WTC11 (cell line): ENCODE measurements around the gene SH3PXD2A. TPM values are rescaled to one million over a fixed set of nuclear protein-coding genes. Genes with fewer than 3 reads are reported as not detected.

Source experiments
- ATAC-seq: fragments of 200-7000 bp; cut with Tn5 transposase; 2 replicates; pipeline ENCODE4 v1.10.0; 2021; ENCODE audit warnings: mild to moderate bottlenecking, moderate library complexity
- CTCF ChIA-PET: fragments of 300-600 bp; sonication (Branson Sonifier 250); formaldehyde crosslinking; loops from one replicate; lab custom pipeline; 2021; ENCODE audit warnings: antibody characterized with exemption; lab: Charles Lee
- POLR2A ChIA-PET: fragments of 350-600 bp; sonication (Branson Sonifier 250); formaldehyde crosslinking; loops from one replicate; lab custom pipeline; 2021; ENCODE audit warnings: antibody characterized with exemption; lab: Charles Lee
- DNase-seq: peaks from one replicate; pipeline ENCODE4 v3.0.0; 2021; ENCODE audit warnings: low spot score
- H3K27ac Mint-ChIP-seq: 2 replicates; pipeline ENCODE4 v1.8.0; 2021; ENCODE audit warnings: mixed read lengths
- H3K27me3 Mint-ChIP-seq: 2 replicates; pipeline ENCODE4 v1.8.0; 2021; ENCODE audit warnings: low read depth, mild to moderate bottlenecking, moderate library complexity, mixed read lengths
- H3K36me3 Mint-ChIP-seq: 2 replicates; pipeline ENCODE4 v1.8.0; 2021; ENCODE audit warnings: mixed read lengths
- H3K4me1 Mint-ChIP-seq: 2 replicates; pipeline ENCODE4 v1.8.0; 2022; ENCODE audit warnings: mixed read lengths
- H3K4me3 Mint-ChIP-seq: 2 replicates; pipeline ENCODE4 v1.8.0; 2021; ENCODE audit warnings: mild to moderate bottlenecking, moderate library complexity, mixed read lengths
- H3K9me3 Mint-ChIP-seq: 2 replicates; pipeline ENCODE4 v1.8.0; 2021; ENCODE audit warnings: mixed read lengths
- E2F1 ChIP-seq: sonication (generic); formaldehyde crosslinking; IDR thresholded peaks from 2 replicates; pipeline ENCODE4 v1.8.0; 2022; ENCODE audit warnings: mild to moderate bottlenecking, missing genetic modification reagents
- E2F5 ChIP-seq: sonication (generic); formaldehyde crosslinking; IDR thresholded peaks from 2 replicates; pipeline ENCODE4 v1.8.1; 2022; ENCODE audit warnings: mild to moderate bottlenecking, moderate library complexity, missing genetic modification reagents
- ELF4 ChIP-seq: sonication (generic); formaldehyde crosslinking; IDR thresholded peaks from 2 replicates; pipeline ENCODE4 v1.8.1; 2022; ENCODE audit warnings: low read depth, mild to moderate bottlenecking, moderate library complexity, missing genetic modification reagents
- EMX1 ChIP-seq: fragments of 250-450 bp; sonication (Bioruptor Pico); IDR thresholded peaks from 2 replicates; pipeline ENCODE4 v1.8.0; 2021; ENCODE audit warnings: mild to moderate bottlenecking
- ESRRA ChIP-seq: sonication (generic); formaldehyde crosslinking; IDR thresholded peaks from 2 replicates; pipeline ENCODE4 v1.8.1; 2022; ENCODE audit warnings: mild to moderate bottlenecking, missing genetic modification reagents, borderline replicate concordance
- GRHL2 ChIP-seq: fragments of 250-450 bp; sonication (Bioruptor Pico); IDR thresholded peaks from 2 replicates; pipeline ENCODE4 v1.8.0; 2022; ENCODE audit warnings: mild to moderate bottlenecking, moderate library complexity; ENCODE audit not compliant: insufficient replicate concordance, severe bottlenecking
- JAZF1 ChIP-seq: fragments of 250-450 bp; sonication (Bioruptor Pico); IDR thresholded peaks from 2 replicates; pipeline ENCODE4 v1.9.0; 2021; ENCODE audit warnings: moderate library complexity, mild to moderate bottlenecking, inconsistent platforms
- MXD4 ChIP-seq: fragments of 250-450 bp; sonication (Bioruptor Pico); IDR thresholded peaks from 2 replicates; pipeline ENCODE4 v1.8.0; 2021; ENCODE audit warnings: mild to moderate bottlenecking, moderate library complexity, borderline replicate concordance
- NFE2L1 ChIP-seq: sonication (generic); formaldehyde crosslinking; IDR thresholded peaks from 2 replicates; pipeline ENCODE4 v1.8.1; 2023; ENCODE audit warnings: missing genetic modification reagents
- NR1H2 ChIP-seq: sonication (generic); formaldehyde crosslinking; IDR thresholded peaks from 2 replicates; pipeline ENCODE4 v1.9.0; 2021; ENCODE audit warnings: mild to moderate bottlenecking, moderate library complexity, missing genetic modification reagents
- NR2C2 ChIP-seq: sonication (generic); formaldehyde crosslinking; IDR thresholded peaks from 2 replicates; pipeline ENCODE4 v1.8.0; 2022; ENCODE audit warnings: mild to moderate bottlenecking, missing genetic modification reagents
- OVOL2 ChIP-seq: fragments of 250-450 bp; sonication (Bioruptor Pico); IDR thresholded peaks from 2 replicates; pipeline ENCODE4 v1.9.0; 2021; ENCODE audit warnings: mild to moderate bottlenecking, borderline replicate concordance
- PRRX2 ChIP-seq: fragments of 250-450 bp; sonication (Bioruptor Pico); IDR thresholded peaks from 2 replicates; pipeline ENCODE4 v1.8.0; 2021; ENCODE audit warnings: mild to moderate bottlenecking
- SP1 ChIP-seq: sonication (generic); formaldehyde crosslinking; conservative IDR thresholded peaks from 2 replicates; pipeline ENCODE4 v1.8.1; 2022; ENCODE audit warnings: missing genetic modification reagents
- STAT6 ChIP-seq: sonication (generic); formaldehyde crosslinking; conservative IDR thresholded peaks from 2 replicates; pipeline ENCODE4 v1.8.1; 2023; ENCODE audit warnings: mild to moderate bottlenecking, low read depth, missing genetic modification reagents, moderate library complexity
- TP53 ChIP-seq: sonication (generic); formaldehyde crosslinking; IDR thresholded peaks from 2 replicates; pipeline ENCODE4 v1.8.1; 2023; ENCODE audit warnings: mild to moderate bottlenecking, missing genetic modification reagents
- ZBTB21 ChIP-seq: sonication (generic); formaldehyde crosslinking; IDR thresholded peaks from 2 replicates; pipeline ENCODE4 v1.8.1; 2023; ENCODE audit warnings: mild to moderate bottlenecking, missing genetic modification reagents, borderline replicate concordance
- ZBTB43 ChIP-seq: sonication (generic); formaldehyde crosslinking; IDR thresholded peaks from 2 replicates; pipeline ENCODE4 v1.8.1; 2023; ENCODE audit warnings: mild to moderate bottlenecking, missing genetic modification reagents
- ZNF263 ChIP-seq: sonication (generic); formaldehyde crosslinking; IDR thresholded peaks from 2 replicates; pipeline ENCODE4 v1.8.1; 2022; ENCODE audit warnings: low read depth, mild to moderate bottlenecking, moderate library complexity, missing genetic modification reagents
- ZNF396 ChIP-seq: fragments of 250-450 bp; sonication (Bioruptor Pico); IDR thresholded peaks from 2 replicates; pipeline ENCODE4 v1.8.0; 2021; ENCODE audit warnings: mild to moderate bottlenecking, moderate library complexity, borderline replicate concordance
- total RNA-seq: library from RNA; stranded (reverse); gene quantifications from 3 replicates; pipeline ENCODE4 v1.2.3, GENCODE V29; 2021
- TF ChIP-seq, protein P1 (sequence below): sonication (generic); formaldehyde crosslinking; IDR thresholded peaks from 2 replicates; pipeline ENCODE4 v1.8.1; 2023; ENCODE audit warnings: mild to moderate bottlenecking, missing genetic modification reagents
- TF ChIP-seq, protein P2 (sequence below): fragments of 250-450 bp; sonication (Bioruptor Pico); IDR thresholded peaks from 2 replicates; pipeline ENCODE4 v1.9.0; 2021; ENCODE audit warnings: mild to moderate bottlenecking

Gene SH3PXD2A
- total RNA-seq, 1 experiment from 2014 or later: 15.7 TPM

- no peak for TF ChIP-seq E2F5 (CRISPR knock-in tag)
- TF ChIP-seq ZNF263 (CRISPR knock-in tag): peak; percentile 91
- TF ChIP-seq, all 79 proteins: peak for 1
- ATAC-seq: no peak
- peaks cover 62% of the 10 kb centered on the region for H3K4me1 Mint-ChIP-seq
- peak; percentile 24 for DNase-seq
- no peaks in the 10 kb centered on the region for H3K9me3 Mint-ChIP-seq
- POLR2A ChIA-PET: interaction anchor here (0.6 to 0.8 kb wide), 2 partner anchors 9 to 12 kb away, joined by 3 to 4 read pairs; no protein-coding TSS in a partner anchor
- H3K4me3 Mint-ChIP-seq: no peak overlapping the region
- no peaks in the 10 kb centered on the region for H3K27me3 Mint-ChIP-seq
- CTCF ChIA-PET: interaction anchor here (0.5 to 5.3 kb wide), 8 partner anchors 11 to 205 kb away, joined by 3 to 33 read pairs (median 4); partner anchors contain the start of gene SH3PXD2A
- peaks cover 2% of the 10 kb centered on the region; the same call in 1 of the 2 replicates for H3K36me3 Mint-ChIP-seq
- H3K27ac Mint-ChIP-seq: no peak overlapping the region
These were observed 205.5 kb downstream of the SH3PXD2A start for GRCh38 chr10:103649654-103650423.

DNA sequence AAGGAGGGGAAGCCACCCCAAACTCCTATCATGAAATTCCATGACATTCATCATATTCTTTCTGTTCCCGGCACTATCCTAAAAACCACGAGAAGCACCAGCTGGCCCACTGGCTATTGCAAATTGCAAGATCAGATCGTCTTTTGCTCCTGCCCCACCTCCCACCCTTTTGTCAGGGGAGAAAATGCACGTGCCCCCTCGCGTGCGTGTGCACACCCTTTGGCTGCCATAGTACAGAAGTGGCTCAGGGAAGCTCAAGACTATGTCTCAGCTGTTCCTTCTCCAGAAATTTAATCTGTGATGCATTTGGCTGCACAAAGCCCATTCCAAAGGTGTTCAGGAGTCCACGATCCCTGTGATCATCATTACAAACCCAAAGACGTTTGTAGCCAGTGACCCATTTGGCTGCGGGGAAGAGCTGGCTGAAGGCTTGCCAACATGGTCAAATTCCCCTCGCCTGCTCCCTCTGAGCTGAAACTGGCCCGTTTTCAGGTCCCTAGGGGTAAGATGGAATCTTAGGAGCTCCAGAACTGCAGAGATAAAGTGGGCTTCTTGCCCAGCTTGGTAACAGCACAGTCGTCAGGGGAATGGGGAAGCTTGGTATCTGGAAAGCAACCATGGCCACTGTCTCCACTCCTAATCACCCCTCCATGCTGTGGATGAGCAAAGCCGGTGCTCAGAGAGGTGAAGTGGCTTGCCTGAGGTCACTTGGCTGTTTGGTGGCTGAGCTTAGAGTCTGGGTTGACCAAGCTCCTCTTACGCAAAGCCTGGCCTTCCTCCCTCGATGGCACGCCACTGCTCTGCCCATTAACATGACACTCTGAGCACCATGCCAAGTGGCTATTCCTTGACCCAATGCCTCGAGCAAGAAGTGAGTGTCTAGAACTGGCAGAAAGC is 206.5 kb downstream of the SH3PXD2A start:
- peak overlapping the region; percentile 29; the same call in 1 of the 2 replicates for H3K27ac Mint-ChIP-seq
- TF ChIP-seq NR1H2 (CRISPR knock-in tag) (no peak), NR2C2 (CRISPR knock-in tag) (no peak), GRHL2 (CRISPR knock-in tag) (no peak), NFE2L1 (CRISPR knock-in tag) (no peak), TP53 (CRISPR knock-in tag) (no peak), OVOL2 (no peak), ZNF396 (no peak), SP1 (no peak), ESRRA (CRISPR knock-in tag) (no peak), E2F1 (CRISPR knock-in tag) (no peak), MXD4 (CRISPR knock-in tag) (no peak), PRRX2 (CRISPR knock-in tag) (no peak), EMX1 (CRISPR knock-in tag) (no peak), JAZF1 (CRISPR knock-in tag) (no peak), ZBTB21 (CRISPR knock-in tag) (no peak), ELF4 (CRISPR knock-in tag) (no peak), STAT6 (CRISPR knock-in tag) (no peak), ZBTB43 (CRISPR knock-in tag) (no peak)
- TF ChIP-seq, protein P1, sequence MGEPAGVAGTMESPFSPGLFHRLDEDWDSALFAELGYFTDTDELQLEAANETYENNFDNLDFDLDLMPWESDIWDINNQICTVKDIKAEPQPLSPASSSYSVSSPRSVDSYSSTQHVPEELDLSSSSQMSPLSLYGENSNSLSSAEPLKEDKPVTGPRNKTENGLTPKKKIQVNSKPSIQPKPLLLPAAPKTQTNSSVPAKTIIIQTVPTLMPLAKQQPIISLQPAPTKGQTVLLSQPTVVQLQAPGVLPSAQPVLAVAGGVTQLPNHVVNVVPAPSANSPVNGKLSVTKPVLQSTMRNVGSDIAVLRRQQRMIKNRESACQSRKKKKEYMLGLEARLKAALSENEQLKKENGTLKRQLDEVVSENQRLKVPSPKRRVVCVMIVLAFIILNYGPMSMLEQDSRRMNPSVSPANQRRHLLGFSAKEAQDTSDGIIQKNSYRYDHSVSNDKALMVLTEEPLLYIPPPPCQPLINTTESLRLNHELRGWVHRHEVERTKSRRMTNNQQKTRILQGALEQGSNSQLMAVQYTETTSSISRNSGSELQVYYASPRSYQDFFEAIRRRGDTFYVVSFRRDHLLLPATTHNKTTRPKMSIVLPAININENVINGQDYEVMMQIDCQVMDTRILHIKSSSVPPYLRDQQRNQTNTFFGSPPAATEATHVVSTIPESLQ (CRISPR knock-in tag): no peak
- TF ChIP-seq, protein P2, sequence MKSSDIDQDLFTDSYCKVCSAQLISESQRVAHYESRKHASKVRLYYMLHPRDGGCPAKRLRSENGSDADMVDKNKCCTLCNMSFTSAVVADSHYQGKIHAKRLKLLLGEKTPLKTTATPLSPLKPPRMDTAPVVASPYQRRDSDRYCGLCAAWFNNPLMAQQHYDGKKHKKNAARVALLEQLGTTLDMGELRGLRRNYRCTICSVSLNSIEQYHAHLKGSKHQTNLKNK (CRISPR knock-in tag): no peak

More for the DNA sequence above, 206.5 kb downstream of the SH3PXD2A start:
- Mint-ChIP-seq H3K4me3 (no peak overlapping the region), H3K9me3 (no peaks in the 10 kb centered on the region), H3K36me3 (peaks cover 2% of the 10 kb centered on the region; the same call in 1 of the 2 replicates), H3K27me3 (no peaks in the 10 kb centered on the region), H3K4me1 (peaks cover 61% of the 10 kb centered on the region)
- POLR2A ChIA-PET: interaction anchor here (0.8 to 1.1 kb wide), 2 partner anchors 8 to 12 kb away, joined by 3 read pairs; no protein-coding TSS in a partner anchor
- DNase-seq (no peak), ATAC-seq (no peak)
- CTCF ChIA-PET: interaction anchor here (0.5 to 5.3 kb wide), 10 partner anchors 12 to 206 kb away, joined by 3 to 33 read pairs (median 4); partner anchors contain the start of gene SH3PXD2A
